NCI-H2029 (cell line): ENCODE measurements around the gene ASTN1.

Experiments used
- DNase-seq: peaks from one replicate; lab custom pipeline; 2025; lab: John Stamatoyannopoulos, UW

The ASTN1 gene

GRCh38 chr1:176993587-176993986, 170.9 kb downstream of the ASTN1 start:
- DNase-seq = no peak

GRCh38 chr1:176989754-176990153, 174.8 kb downstream of the ASTN1 start:
- DNase-seq = no peak

DNA sequence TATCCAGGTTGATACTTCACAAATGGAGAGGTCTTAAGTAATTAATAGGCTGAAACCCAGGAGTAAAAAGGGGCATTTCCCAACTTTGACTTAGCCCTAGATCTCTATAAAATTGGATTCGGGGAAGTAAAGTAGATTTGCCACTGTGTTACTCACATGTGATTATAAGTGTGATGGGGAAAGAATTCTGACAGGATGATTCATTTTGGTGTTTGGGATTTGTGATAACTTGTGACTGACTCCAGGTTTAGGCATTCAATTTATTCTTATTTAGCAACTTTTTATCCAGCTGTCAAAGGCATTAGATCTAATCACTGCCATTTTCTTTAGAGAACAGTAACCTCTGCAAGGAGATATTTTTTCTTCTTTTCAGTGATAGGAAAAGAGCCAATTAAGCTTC, 175.5 kb downstream of the ASTN1 start:
- DNase-seq = no peak

DNA sequence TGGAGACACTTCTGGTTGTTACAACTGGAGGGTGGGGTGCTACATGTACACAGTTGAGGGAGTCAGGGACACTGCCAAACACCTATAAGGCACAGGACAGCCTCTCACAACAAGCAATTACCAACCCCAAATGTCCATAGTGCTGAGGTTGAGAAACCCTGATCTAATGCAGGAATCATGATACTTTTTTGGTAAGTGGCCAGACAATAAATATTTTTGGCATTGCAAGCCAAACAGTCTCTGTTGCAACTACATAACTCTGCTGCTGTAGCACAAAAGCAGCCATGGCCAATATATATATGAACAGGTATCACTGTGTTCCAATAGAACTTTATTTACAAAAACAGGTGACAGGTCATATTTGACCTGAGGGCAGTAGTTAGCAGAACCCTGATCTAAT, 177.5 kb downstream of the ASTN1 start:
- no peak for DNase-seq

DNA sequence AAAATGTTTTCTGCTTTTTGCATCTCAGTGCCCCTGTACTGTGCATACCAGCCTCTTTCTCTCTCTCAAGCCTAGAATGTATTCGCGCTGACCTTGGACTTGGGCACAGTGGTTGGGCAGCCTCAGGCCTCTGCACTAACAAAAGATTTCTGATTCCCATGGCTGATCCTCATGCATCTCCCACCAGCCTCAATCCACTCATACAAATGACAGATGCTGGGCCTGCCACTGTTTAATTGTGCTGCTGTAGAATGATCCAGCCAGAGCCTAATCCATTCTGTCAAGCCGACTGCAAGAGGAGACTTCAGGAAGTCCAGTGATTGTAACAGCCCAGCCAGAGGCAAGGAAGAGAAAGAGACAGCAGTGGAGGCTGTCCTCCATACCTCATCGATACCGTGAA, 180.8 kb downstream of the ASTN1 start:
- no peak for DNase-seq

DNA sequence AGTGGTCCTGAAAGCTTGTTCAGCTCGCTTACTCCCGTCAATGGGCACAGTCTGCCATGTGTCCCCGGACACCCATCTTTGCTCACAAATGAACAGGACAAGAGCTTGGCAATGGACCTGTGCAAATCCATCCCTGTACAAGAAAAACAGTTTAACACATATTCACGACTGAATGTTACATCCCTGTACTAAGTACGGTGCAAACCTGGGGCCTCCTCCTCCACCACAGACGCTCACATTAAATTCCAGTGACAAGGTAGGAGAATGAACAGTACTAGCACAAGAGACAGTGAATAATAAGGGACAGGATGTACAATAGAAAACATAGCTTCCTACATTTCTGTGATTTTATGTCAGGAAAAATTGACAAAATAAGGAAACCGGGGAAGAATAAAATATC, 187.7 kb downstream of the ASTN1 start:
- no peak for DNase-seq

GRCh38 chr1:176976225-176976624, 188.3 kb downstream of the ASTN1 start:
- DNase-seq = no peak

DNA sequence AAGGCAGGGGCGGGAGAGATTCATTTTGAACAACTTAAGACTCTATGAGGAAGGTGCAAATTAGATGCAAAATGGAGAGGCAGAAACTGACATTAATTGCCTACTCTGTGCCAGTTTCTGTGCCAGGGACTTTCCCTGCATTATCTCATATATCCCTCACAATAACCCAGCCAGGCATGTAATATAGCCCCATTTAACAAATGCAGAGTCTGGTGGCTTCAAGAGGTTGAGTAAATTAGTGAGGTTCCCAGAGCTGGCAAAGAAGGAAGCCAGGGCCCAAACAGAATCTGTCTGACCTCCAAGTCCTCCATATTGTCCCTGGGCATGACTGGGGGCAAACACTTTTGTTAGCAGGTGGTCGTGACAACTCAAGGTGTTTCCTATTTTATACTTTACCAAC, 199.8 kb downstream of the ASTN1 start:
- DNase-seq = no peak

DNA sequence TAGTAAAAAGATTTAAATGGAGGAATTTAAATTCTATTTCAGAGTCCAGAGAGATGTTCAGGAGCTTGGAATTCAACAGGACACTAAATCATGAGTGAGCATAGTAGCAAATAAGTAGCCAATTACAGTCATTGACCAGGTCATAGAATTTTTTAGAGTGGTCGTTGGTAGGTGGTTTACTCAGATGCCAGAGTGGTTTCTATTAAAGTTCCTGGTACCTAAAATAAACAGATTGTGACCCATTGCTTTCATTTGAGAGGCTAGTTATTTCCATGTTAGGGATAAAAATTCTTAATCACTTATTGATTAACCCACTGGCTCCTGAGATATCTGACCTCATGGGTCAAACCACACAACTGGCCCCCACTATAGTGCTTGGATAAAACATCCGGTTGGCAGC, 201.3 kb downstream of the ASTN1 start:
- no peak for DNase-seq

DNA sequence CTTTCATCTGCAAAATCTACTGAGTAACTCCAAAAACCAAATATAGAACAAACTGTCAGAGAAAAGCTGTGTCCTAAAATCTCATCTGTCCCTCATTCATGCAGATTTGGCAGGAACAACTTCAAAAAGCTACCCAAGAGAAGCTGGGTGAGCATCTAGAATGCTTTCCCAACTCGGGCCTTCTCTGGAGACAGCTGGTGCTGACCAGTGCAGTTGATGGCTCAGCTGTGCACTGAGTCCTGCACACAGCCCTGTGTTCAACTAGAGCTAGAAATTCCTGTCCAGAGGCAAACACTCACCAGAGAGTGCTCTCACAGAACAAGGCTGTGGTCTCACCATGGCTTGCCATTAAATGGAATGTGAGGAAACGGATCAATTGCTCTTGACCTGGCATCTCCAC, 202.8 kb downstream of the ASTN1 start:
- DNase-seq = no peak

DNA sequence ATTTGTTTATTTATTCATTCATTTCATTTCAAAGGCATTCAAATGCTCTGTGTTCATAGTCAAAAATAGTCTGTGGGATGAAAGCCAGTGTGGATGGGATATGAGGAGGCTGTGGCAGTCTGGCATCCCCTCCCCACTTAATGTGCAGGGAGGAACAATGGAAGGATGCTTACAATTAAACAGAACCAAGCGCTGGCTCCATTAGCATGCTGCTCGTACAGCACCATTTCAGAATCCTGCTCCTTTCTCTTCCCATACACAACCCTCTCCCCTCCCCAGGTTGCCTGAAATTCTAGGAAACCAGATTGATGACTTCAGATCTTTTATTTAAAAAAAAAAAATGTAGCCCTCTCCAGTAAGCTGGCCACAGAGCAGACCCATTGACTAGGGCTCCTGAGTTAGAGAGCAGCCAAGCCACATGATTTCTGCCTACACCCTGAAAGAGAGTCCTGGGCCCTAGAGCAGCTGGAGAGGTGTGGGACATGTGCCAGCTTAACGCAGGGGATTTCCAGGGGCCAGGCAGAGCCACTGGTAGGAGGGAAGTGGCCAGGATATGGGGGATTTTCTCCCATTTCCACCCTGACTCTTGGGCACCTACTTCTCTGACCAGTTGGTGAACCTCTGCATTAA, 205.2 kb downstream of the ASTN1 start:
- DNase-seq = no peak

- DNase-seq = no peak
These were observed 206.9 kb downstream of the ASTN1 start for GRCh38 chr1:176957603-176958002.

DNA sequence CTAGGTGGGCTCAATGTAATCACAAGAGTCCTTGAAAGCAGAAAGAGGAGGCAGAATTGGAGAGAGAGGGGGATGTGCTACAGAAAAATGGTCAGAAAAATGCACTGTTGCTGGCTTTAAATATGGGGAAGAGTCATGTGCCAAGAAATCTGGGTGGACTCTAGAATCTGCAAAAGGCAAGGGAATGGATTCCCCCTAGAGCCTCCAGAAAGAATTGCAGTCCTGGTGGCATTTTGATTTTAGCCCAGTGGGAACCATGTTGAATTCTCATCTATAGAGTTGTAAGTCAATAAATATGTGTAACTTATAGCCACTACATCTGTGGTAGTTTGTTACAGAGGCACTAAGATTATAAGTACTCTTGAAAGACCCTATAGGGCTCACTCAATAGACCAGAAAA, 210.3 kb downstream of the ASTN1 start:
- DNase-seq = no peak

GRCh38 chr1:176950736-176951324, 213.7 kb downstream of the ASTN1 start:
- DNase-seq = no peak

DNA sequence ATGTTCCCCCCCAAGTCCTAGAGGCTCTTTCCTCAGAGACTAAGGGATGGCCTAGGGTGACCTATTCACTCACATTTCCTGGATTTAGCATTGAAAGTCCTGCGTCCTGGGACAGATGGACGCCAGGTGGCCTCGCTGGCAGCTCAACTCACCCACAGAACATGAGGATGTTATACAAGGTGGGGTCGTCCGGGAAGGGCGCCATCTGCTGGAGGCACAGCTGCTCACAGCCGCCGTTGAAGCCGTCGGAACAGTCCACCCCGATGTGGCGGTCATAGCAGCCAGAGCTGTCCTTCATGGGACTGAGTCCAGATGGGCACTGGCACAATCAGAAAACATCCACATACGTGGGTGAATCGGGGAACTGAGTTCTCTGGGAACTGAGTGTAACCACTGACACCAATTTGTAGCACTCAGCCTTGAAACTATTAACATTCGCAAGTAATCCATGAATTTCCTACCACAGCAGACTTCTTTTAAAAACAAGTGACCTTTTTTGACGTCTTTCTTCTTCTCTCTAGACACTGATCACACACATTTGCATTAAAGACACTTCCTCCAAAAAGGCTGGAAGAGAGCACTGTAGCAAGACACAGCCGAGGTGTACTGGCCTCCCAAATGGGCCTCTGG, 215.4 kb downstream of the ASTN1 start:
- no peak for DNase-seq

DNA sequence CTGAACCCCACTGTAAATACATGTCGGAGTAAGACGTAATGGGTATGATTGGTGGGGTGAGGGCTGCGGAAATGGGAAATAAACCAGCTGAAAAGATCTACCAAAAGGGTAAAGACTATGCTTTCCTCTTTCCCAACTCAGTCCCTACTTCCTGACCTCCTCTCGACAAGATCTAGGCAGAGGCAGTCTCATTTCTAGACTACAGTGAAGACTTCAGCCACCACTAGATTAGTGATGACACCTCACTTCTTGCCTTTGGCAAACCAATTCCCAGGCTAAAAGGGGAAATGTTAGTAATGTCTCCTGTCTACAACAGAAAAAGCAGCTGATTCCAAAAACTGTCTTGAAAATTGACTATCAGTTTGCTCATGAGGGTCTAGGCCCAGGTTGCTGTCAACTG, 219.9 kb downstream of the ASTN1 start:
- no peak for DNase-seq

- DNase-seq = no peak
These were observed 220.7 kb downstream of the ASTN1 start for GRCh38 chr1:176943783-176944182.

- no peak for DNase-seq
These were observed 222.2 kb downstream of the ASTN1 start for GRCh38 chr1:176942346-176942745.

GRCh38 chr1:176939993-176940392, 224.5 kb downstream of the ASTN1 start:
- no peak for DNase-seq

GRCh38 chr1:176938375-176938774, 226.1 kb downstream of the ASTN1 start:
- no peak for DNase-seq

DNA sequence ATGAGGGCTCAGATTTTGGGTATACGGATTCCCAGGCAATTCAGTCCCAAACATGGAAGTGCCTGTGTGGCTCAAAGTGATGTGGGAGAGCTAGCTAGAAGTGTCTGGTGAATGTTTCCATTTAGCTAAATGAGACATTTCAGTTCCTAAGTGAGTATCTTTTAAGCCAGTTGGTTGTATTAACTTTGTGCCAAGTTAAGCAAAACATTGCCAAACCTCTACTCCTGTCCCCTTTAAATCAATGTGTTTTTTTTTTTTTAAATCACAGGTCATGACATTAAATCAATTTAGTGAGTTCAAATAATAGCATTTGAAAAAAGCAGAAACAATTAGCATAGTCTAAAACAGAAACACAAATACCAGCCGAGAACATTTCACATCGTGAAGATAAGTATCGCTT, 230.1 kb downstream of the ASTN1 start:
- DNase-seq = no peak

DNA sequence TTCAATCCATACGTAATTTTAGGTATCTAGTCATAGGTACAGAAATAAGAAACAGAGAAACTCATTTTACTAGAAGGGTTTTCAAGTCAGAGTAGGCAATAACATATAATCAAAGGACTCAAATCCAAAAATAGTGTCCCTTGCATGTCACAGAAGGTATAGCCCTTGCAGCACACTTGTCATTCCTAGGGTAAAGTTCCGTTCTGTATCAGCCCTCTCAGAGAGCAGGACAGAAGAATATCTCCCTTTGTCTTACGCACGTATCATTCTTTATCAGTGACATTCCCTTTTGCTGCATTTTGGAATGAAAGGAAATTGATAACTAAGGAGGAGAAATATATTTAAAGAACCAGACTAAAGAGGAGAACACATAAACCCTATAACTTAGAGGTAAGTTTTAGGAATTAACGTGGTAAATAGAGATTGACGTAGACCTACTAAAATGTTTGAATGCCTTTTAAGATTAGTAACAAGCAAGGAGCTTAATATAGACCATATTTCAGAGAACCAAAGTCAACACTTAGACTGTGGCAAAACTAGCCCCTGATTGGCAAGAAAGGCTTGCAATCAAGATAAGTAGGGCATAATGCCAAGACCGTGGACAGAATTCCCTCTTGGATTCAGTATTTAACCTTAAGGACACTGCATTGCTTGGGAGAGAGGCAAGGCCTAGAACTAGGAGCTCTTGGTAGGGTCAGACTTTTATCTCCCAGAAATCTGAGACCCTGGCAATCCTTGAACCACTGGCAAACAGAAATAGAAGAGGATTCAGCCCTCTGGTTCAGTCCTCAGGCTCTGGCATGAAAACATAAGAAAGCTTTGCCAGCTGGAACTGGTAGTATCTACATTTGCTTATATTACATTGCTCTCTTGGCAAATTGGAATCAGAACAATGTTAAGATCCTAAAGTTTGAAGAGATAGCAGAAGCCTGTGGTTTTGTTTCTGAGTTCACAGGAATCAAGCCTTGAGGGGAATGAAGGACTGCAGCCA, 232.1 kb downstream of the ASTN1 start:
- no peak for DNase-seq

GRCh38 chr1:176931526-176931925, 233.0 kb downstream of the ASTN1 start:
- no peak for DNase-seq
